ENCODE data around the gene ARHGAP26.

The ARHGAP26 gene

GRCh38 chr5:142722896-142723295, 47.3 kb upstream of the ARHGAP26 start:
- Histone ChIP-seq H3K4me2 (ENCODE audit: low read length, poor library complexity, severe bottlenecking) (no peak overlapping the region), H3K9me3 (ENCODE audit: control insufficient read depth, low read length) (peaks cover 3% of the 10 kb centered on the region), H3K4me3 (ENCODE audit: insufficient read depth in 1 of 2, low read depth in 1 of 2, low read length in 2 of 2) (no peak overlapping the region), H4K8ac (ENCODE audit: low read length) (no peak overlapping the region), H3K14ac (ENCODE audit: low read length in 2 of 2) (peak overlapping the region in 1 of 2 experiments; percentile 32), H3K27ac (ENCODE audit: low read length, poor library complexity, severe bottlenecking) (no peak overlapping the region), H2BK15ac (ENCODE audit: low read depth, poor library complexity, severe bottlenecking) (no peak overlapping the region), H2AK5ac (ENCODE audit: low read length, severe bottlenecking) (no peak overlapping the region), H3K4ac (ENCODE audit: low read depth in 1 of 2, low read length in 2 of 2) (no peak overlapping the region), H3K79me1 (replicated peaks; ENCODE audit: low read length, poor library complexity, severe bottlenecking) (no peaks in the 10 kb centered on the region), H3K36me3 (ENCODE audit: control insufficient read depth in 1 of 2, insufficient read depth in 2 of 2, low read depth in 1 of 2, low read length in 2 of 2) (no peaks in the 10 kb centered on the region), H3K4me1 (ENCODE audit: control insufficient read depth, insufficient read depth, low read depth, low read length) (peaks cover 11% of the 10 kb centered on the region), H2AFZ (ENCODE audit: low read depth, low read length) (no peak overlapping the region), H3K23ac (ENCODE audit: low read length in 2 of 2) (no peak overlapping the region), H3K9ac (ENCODE audit: low read length) (no peak overlapping the region), H3K18ac (ENCODE audit: low read depth in 1 of 2, low read length in 2 of 2) (peak overlapping the region in 1 of 2 experiments; percentile 18), H3K27me3 (ENCODE audit: control insufficient read depth in 1 of 2, insufficient read depth in 1 of 2, low read length in 2 of 2) (no peaks in the 10 kb centered on the region), H4K91ac (ENCODE audit: low read length) (no peak overlapping the region), H2BK12ac (ENCODE audit: low read length in 2 of 2) (no peak overlapping the region), H2BK5ac (ENCODE audit: low read depth, low read length, poor library complexity, severe bottlenecking) (no peak overlapping the region), H2BK120ac (ENCODE audit: low read depth, low read length) (no peak overlapping the region)
- no peak for DNase-seq
- WGBS: 92% methylated on average over 4 of the region's 4 CpGs

GRCh38 chr5:142724821-142725220, 45.4 kb upstream of the ARHGAP26 start:
- H3K4me3 ChIP-seq (ENCODE audit: insufficient read depth in 1 of 2, low read depth in 1 of 2, low read length in 2 of 2): no peak overlapping the region
- H2BK12ac ChIP-seq (ENCODE audit: low read length in 2 of 2): peak overlapping the region in 1 of 2 experiments; percentile 24
- peaks cover 8% of the 10 kb centered on the region for H3K4me1 ChIP-seq (ENCODE audit: control insufficient read depth, insufficient read depth, low read depth, low read length)
- no peak overlapping the region for H3K27ac ChIP-seq (ENCODE audit: low read length, poor library complexity, severe bottlenecking)
- peaks cover 3% of the 10 kb centered on the region for H3K9me3 ChIP-seq (ENCODE audit: control insufficient read depth, low read length)
- no peaks in the 10 kb centered on the region for H3K27me3 ChIP-seq (ENCODE audit: control insufficient read depth in 1 of 2, insufficient read depth in 1 of 2, low read length in 2 of 2)
- H3K9ac ChIP-seq (ENCODE audit: low read length): peak overlapping the region; percentile 75
- H2BK120ac ChIP-seq (ENCODE audit: low read depth, low read length): no peak overlapping the region
- H3K23ac ChIP-seq (ENCODE audit: low read length in 2 of 2): no peak overlapping the region
- no peak overlapping the region for H2BK5ac ChIP-seq (ENCODE audit: low read depth, low read length, poor library complexity, severe bottlenecking)
- WGBS: 95% methylated on average over 9 of the region's 9 CpGs
- peak overlapping the region; percentile 24 for H2AK5ac ChIP-seq (ENCODE audit: low read length, severe bottlenecking)
- H4K91ac ChIP-seq (ENCODE audit: low read length): no peak overlapping the region
- H3K36me3 ChIP-seq (ENCODE audit: control insufficient read depth in 1 of 2, insufficient read depth in 2 of 2, low read depth in 1 of 2, low read length in 2 of 2): no peaks in the 10 kb centered on the region
- no peak overlapping the region for H4K8ac ChIP-seq (ENCODE audit: low read length)
- DNase-seq: no peak
- H2BK15ac ChIP-seq (ENCODE audit: low read depth, poor library complexity, severe bottlenecking): no peak overlapping the region
- H3K79me1 ChIP-seq (replicated peaks; ENCODE audit: low read length, poor library complexity, severe bottlenecking): no peaks in the 10 kb centered on the region
- H2AFZ ChIP-seq (ENCODE audit: low read depth, low read length): no peak overlapping the region
- H3K14ac ChIP-seq (ENCODE audit: low read length in 2 of 2): no peak overlapping the region
- no peak overlapping the region for H3K4ac ChIP-seq (ENCODE audit: low read depth in 1 of 2, low read length in 2 of 2)
- H3K4me2 ChIP-seq (ENCODE audit: low read length, poor library complexity, severe bottlenecking): no peak overlapping the region
- H3K18ac ChIP-seq (ENCODE audit: low read depth in 1 of 2, low read length in 2 of 2): no peak overlapping the region

- Histone ChIP-seq H3K4ac (ENCODE audit: low read depth in 1 of 2, low read length in 2 of 2) (no peak overlapping the region), H3K79me1 (replicated peaks; ENCODE audit: low read length, poor library complexity, severe bottlenecking) (no peaks in the 10 kb centered on the region), H3K9ac (ENCODE audit: low read length) (peak overlapping the region; percentile 75), H3K4me2 (ENCODE audit: low read length, poor library complexity, severe bottlenecking) (no peak overlapping the region), H2BK12ac (ENCODE audit: low read length in 2 of 2) (peak overlapping the region; percentile 7 to 24), H4K8ac (ENCODE audit: low read length) (no peak overlapping the region), H3K14ac (ENCODE audit: low read length in 2 of 2) (no peak overlapping the region), H3K36me3 (ENCODE audit: control insufficient read depth in 1 of 2, insufficient read depth in 2 of 2, low read depth in 1 of 2, low read length in 2 of 2) (no peaks in the 10 kb centered on the region), H3K4me3 (ENCODE audit: insufficient read depth in 1 of 2, low read depth in 1 of 2, low read length in 2 of 2) (no peak overlapping the region), H2AK5ac (ENCODE audit: low read length, severe bottlenecking) (no peak overlapping the region), H3K23ac (ENCODE audit: low read length in 2 of 2) (no peak overlapping the region), H2BK120ac (ENCODE audit: low read depth, low read length) (no peak overlapping the region), H2BK15ac (ENCODE audit: low read depth, poor library complexity, severe bottlenecking) (no peak overlapping the region), H3K4me1 (ENCODE audit: control insufficient read depth, insufficient read depth, low read depth, low read length) (peaks cover 5% of the 10 kb centered on the region), H3K9me3 (ENCODE audit: control insufficient read depth, low read length) (peaks cover 3% of the 10 kb centered on the region), H3K27ac (ENCODE audit: low read length, poor library complexity, severe bottlenecking) (no peak overlapping the region), H4K91ac (ENCODE audit: low read length) (no peak overlapping the region), H2BK5ac (ENCODE audit: low read depth, low read length, poor library complexity, severe bottlenecking) (no peak overlapping the region), H3K27me3 (ENCODE audit: control insufficient read depth in 1 of 2, insufficient read depth in 1 of 2, low read length in 2 of 2) (no peaks in the 10 kb centered on the region), H2AFZ (ENCODE audit: low read depth, low read length) (no peak overlapping the region), H3K18ac (ENCODE audit: low read depth in 1 of 2, low read length in 2 of 2) (no peak overlapping the region)
- DNase-seq: no peak
- WGBS: 92% methylated on average over 3 of the region's 4 CpGs
Measured at GRCh38 chr5:142725231-142726187, 44.7 kb upstream of the ARHGAP26 start.

GRCh38 chr5:142726188-142726731, 43.9 kb upstream of the ARHGAP26 start:
- WGBS: 75% methylated on average over 1 of the region's 2 CpGs
- Histone ChIP-seq H2AFZ (ENCODE audit: low read depth, low read length) (no peak overlapping the region), H3K27me3 (ENCODE audit: control insufficient read depth in 1 of 2, insufficient read depth in 1 of 2, low read length in 2 of 2) (no peaks in the 10 kb centered on the region), H2BK12ac (ENCODE audit: low read length in 2 of 2) (no peak overlapping the region), H3K27ac (ENCODE audit: low read length, poor library complexity, severe bottlenecking) (no peak overlapping the region), H3K4me1 (ENCODE audit: control insufficient read depth, insufficient read depth, low read depth, low read length) (no peaks in the 10 kb centered on the region), H3K79me1 (replicated peaks; ENCODE audit: low read length, poor library complexity, severe bottlenecking) (no peaks in the 10 kb centered on the region), H2BK15ac (ENCODE audit: low read depth, poor library complexity, severe bottlenecking) (no peak overlapping the region), H3K9ac (ENCODE audit: low read length) (peak overlapping the region; percentile 75), H3K14ac (ENCODE audit: low read length in 2 of 2) (no peak overlapping the region), H4K91ac (ENCODE audit: low read length) (no peak overlapping the region), H3K23ac (ENCODE audit: low read length in 2 of 2) (no peak overlapping the region), H3K18ac (ENCODE audit: low read depth in 1 of 2, low read length in 2 of 2) (no peak overlapping the region), H2BK5ac (ENCODE audit: low read depth, low read length, poor library complexity, severe bottlenecking) (no peak overlapping the region), H2BK120ac (ENCODE audit: low read depth, low read length) (no peak overlapping the region), H4K8ac (ENCODE audit: low read length) (no peak overlapping the region), H3K4me3 (ENCODE audit: insufficient read depth in 1 of 2, low read depth in 1 of 2, low read length in 2 of 2) (no peak overlapping the region), H3K9me3 (ENCODE audit: control insufficient read depth, low read length) (peaks cover 3% of the 10 kb centered on the region), H3K4me2 (ENCODE audit: low read length, poor library complexity, severe bottlenecking) (no peak overlapping the region), H2AK5ac (ENCODE audit: low read length, severe bottlenecking) (no peak overlapping the region), H3K36me3 (ENCODE audit: control insufficient read depth in 1 of 2, insufficient read depth in 2 of 2, low read depth in 1 of 2, low read length in 2 of 2) (no peaks in the 10 kb centered on the region), H3K4ac (ENCODE audit: low read depth in 1 of 2, low read length in 2 of 2) (no peak overlapping the region)
- DNase-seq: peak; percentile 65
